IPS-NIHi7 (cell line): ENCODE measurements around the gene OR2AG1.

Experiments
- DNase-seq: peaks from one replicate; pipeline ENCODE4 v3.0.0; 2012; ENCODE audit warnings: mixed read lengths; ENCODE audit errors: extremely low spot score

The OR2AG1 gene, protein sequence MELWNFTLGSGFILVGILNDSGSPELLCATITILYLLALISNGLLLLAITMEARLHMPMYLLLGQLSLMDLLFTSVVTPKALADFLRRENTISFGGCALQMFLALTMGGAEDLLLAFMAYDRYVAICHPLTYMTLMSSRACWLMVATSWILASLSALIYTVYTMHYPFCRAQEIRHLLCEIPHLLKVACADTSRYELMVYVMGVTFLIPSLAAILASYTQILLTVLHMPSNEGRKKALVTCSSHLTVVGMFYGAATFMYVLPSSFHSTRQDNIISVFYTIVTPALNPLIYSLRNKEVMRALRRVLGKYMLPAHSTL

DNA sequence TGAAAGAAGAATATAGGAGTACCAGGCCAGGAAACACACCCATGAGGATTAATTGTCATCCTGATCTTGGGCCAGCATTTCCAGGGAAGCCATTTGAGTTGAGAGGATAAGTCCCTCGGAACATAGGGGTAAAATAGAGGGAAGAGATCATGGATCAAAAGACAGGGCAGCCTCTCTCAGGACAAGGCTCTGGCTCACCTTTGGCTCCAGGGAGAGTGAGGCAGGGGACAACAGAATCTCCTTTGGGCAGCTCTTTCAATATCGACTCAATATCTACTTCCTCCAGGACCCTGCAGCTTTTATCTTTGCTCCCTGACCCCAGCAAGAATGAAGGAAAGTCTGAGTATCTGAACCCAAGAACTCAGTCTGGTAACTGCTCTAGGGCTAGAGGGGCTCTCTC lies at the start of gene OR2AG1:
TSS of gene OR2AG1 (plus strand) at position 301 of the 400 bp plus-strand sequence. CDS start 2,018 bp downstream, outside the sequence.
- no peak for DNase-seq

DNA sequence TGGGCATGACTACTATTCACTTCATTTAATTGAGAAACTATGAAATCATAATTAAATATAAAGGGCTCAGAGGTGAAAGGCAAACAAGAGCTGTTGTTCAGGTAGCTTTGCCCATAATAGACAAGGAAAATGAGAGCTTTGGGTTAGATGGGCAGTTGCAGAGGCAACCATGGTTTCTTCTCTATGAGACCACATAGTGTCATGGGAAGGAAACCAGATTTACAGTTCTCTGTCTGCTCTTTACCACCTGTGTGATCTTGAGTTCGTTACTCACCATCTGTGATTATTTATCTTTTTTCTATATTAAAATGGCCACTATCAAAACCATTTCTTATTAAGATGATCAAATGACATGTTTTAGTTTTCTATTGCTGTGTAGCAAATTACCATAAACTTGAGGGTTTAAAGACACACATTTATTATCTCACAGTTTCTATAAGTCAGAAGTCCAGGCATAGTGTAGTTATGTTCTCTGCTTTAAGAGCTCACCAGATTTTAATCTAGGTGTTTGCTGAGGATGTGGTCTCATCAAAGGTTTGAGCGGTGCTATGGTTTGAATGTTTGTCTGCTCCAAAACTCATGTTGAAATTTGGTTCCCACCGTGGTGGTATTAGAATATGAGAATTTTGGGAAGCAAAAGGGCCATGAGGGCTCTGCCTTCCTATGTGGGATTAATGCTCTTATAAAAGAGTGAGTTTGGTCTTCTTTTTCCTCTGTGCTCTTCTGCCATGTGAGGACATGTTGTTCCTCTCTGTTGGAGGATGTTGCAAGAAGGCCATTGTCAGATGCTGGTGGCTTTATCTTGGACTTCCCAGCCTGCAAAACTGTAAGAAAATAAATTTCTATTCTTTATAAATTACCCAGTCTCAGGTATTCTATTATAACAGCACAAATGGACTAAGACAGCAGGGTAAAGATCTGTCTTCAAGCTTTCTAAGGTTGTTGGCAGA lies 49.2 kb upstream of the OR2AG1 start:
- no peak for DNase-seq

DNA sequence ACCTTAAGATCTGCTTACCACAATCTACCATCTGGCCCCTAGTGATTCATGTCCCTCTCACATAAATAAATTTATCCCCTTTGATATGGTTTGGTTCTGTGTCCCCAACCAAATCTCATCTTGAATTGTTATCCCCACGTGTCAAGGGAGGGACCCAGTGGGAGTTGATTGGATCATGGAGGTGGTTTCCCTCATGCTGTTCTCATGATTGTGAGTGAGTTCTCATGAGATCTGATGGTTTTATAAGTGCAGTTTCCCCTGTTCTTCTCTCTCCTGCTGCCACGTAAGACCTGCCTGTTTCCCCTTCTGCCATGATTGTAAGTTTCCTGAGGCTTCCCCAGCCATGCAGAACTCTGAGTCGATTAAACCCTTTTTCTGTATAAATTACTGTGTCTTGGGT lies 48.2 kb upstream of the OR2AG1 start:
- DNase-seq, result no peak

DNA sequence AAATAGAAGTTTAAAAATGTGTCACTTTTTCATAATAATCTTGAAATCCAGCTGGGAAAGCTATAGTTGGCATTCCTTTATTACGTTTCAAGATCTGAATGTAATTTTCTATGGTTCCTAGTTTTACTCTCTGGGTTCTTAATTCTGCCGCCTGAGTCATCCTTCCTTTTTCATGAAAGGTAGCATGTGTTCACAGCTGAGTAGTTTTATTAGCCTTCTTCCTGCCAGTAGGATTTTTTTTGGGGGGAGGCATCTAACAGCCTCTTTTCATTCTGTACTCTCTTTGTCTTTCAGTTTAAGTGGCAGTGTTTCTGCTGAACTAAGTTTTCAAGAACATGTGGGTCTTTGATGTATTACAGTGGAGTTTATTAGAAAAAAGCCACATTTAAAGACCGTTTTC lies 47.5 kb upstream of the OR2AG1 start:
- no peak for DNase-seq

DNA sequence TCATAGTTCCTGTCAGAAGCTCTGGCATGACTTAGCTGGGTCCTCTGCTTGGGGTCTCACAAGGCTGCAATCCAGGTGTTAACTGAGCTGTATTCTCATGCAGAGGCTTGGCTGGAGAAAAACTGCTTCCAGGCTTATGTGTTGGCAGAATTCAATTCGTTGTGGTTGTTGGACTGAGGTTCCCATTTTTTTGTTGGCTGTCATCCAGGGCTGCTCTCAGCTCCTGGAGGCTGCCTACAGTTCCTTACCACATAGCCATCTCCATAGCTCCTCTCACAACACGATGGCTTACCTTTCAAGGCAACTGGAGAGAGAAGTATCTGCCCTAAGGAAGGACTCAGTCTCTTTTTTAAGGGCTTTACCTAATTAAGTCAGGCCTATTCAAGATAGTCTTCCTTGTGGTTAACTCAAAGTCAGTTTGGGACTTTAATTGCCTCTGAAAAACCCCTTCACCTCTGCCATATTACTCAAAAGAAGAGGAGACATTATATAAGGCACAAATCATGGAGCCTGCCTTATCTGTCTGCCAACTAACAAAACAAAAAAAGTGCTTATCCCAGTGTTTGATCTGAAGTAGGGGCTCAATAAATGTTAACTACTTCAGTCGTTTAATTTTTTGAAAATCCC lies 46.2 kb upstream of the OR2AG1 start:
- DNase-seq, result no peak

DNA sequence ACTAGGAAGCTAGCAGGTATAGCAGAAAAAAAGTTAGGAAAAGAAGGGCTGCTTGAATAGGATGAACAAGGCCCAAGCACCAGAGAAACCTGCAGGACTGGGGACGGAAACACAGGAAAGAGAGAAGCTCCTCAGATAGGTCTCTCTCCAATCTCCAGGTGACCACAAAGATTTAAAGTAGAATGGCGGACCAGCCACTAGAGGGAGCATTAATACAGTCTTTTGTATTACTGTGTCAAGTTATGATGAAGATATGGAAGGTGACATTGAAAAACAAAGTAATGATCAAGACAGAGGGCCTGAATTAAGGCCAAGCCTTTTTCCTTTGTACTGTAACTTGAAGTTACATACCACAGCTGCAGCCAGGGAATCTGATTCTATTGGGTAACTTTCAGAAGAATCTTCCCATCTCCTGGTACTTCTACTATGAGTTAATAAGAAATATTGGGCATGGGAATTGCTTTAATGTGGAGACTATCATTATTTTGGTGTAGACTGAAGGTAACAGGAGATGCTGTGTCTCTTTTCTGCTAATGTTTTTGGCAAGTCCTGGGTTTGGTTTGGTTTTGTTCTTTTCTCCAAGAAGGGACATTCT lies 44.9 kb upstream of the OR2AG1 start:
- DNase-seq, result peak; percentile 61

DNA sequence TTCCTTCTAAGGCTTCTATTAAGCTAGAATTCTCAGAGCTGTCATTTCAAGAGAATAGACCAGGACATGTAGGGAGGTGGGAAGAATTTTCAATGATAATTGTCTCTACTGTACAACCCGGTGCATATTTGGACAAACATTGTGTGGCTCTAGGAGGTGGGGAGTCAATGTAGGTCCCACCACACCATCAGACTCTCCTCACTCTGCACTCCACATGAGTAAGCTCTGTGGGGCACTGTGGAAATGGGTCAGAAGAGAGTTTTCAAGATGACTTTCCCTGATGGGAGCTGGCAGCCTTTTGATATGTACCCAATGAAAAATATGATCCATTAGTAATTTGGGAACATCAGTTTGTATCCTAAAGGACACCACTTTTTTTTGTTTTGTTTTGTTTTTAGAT lies 44.2 kb upstream of the OR2AG1 start:
- DNase-seq, result no peak

DNA sequence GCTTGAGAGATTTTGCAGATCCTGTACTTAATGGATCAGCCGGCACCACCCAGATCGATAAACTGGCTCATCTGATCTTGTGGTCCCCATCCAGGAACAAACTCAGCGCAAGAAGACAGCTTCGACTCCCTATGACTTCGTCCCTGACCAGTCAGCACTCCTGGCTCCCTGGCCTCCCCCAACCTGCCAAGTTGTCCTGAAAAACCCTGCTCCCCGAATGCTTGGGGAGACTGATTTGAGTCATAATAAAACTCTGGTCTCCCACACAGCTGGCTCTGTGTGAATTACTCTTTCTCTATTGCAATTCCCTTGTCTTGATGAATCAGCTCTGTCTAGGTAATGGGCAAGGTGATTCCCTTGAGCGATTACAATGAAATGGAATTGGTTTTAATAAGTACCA lies 40.6 kb upstream of the OR2AG1 start:
- no peak for DNase-seq

DNA sequence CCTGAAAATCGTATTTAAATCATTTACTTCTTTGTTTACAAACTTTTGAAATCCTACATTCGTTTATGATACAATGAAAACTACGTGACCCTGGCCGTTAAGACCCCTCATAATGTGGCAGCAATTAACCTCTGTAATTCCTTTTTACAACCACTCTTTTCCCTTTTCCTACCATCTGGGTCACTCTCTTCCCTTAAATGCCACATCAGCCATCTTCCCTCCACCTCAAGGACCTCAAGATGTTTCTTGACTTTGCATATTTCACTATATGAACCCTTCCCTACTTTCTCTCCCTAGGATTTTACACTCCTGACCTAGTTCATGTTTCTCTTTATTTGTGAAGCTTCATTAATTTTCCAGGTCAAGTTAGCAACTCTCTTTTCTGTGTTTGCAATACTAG lies 37.8 kb upstream of the OR2AG1 start:
- no peak for DNase-seq

DNA sequence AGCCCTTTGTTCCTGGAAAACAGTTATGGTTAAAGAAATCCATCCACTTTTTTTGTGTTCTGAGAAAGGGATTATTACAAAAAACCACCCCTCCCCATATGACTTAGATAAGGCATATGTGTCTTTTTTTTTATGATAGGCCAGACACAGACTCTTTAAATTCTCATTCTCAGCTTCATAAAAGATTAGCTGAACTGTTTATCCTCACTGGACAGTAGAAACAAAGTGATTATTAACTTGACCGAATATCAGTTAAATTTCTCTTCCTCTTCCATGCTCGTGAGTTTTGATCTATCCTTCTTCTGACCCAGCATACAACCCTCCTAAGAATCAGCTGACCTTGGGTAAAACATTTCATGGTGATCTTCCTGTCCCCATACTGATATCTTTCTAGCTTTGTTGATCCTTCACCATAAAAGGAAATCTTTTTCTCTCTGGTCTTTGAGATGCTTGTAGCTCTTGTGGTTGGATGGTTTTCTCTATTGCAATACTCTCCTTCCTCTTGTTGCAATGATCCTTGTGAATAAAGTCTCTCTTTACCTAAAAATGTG lies 37.3 kb upstream of the OR2AG1 start:
- no peak for DNase-seq

DNA sequence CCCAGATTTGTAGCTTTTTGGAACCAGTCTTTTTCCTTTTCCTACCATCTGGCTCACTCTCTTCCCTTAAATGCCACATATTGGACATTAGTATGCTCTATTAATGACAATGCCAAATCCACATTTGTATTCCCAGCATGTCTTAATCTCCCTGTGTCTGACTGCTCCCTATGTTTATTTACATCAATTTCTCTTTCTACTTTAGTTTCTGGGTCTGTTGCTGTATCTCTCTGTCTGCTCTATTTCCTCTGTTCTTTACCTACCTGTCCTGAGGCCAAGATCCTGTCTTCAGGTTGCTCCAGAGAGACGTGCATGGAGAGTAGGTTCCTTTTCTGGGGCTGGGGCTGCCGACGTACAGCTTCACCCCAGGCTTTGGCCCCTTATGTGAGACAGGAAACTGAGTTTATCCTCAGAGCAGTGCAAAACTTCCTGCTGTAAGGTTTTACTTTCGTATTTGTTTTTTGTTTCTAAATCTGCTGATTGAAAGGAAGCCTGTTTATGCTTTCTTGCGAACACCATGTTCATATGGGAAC lies 36.7 kb upstream of the OR2AG1 start:
- no peak for DNase-seq

DNA sequence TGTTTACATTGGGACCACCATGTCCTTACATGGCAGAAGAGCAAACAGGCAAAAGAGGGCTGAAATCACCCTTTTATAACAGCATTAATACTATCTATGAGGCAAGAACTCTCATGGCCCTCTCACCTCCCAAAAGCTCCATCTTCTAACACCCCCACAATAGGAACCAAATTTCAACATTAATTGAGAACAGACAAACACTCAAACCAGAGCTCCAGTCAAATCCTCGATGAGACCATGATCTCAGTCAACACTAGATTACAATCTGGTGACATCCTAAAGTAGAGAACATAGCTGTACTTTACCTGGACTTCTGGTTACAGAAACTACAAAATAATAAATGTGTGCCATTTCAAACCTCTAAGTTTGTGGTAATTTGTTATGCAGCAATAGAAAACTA lies 36.2 kb upstream of the OR2AG1 start:
- no peak for DNase-seq

DNA sequence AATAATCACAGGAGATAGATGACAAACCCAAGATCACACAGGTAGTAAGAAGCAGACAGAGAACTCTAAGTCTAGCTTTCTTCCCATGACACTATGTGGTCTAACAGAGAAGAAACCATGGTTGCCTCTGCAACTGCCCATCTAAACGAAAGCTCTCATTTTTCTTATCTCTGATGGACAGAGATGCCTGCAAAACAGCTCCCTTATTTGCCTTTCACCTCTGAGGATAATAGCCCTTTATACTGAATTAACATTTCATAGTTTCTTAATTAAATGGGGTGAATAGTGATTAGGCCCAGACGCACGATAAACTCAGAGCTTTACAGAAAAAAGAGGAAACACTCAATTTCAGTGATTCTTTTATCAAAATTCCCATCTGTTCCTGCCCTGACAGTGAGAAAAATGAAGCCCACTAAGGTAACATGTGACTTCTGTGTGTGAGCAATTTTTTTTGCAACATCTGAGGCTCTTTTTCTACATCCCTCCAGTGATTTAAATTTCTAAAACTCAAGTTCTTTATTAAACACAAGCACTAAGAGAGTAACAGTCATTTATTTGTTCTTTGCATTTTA lies 35.6 kb upstream of the OR2AG1 start:
- no peak for DNase-seq

DNA sequence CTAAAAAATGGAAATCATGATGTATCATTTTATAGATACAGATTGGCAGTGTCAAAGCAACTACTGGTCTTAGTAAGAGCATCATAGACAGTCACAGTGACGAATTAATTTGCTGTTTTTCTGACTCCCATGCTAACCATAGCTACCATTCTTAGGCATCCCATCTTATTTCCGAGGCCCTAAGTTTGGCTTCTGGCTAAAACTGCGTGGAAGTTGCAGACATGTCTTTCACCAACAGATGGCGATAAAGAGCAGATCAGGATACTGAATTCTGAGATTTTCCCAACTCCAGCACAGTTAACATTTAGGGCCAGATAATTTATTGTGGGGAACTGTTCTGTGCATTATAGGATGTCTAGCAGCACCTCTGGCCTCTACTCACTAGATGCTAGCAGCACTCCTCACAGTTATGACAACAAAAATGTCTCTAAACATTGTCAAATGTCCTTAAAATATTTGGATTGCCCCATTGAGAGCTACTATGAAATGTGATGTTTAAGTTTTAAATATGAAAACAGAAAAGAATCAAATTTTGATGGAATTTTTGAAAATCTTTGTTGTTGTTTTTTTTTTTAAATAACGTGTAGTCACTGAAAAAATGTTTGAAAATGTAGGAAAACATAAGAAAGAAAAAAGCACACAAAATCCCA lies 27.4 kb upstream of the OR2AG1 start:
- peak; percentile 80 for DNase-seq

DNA sequence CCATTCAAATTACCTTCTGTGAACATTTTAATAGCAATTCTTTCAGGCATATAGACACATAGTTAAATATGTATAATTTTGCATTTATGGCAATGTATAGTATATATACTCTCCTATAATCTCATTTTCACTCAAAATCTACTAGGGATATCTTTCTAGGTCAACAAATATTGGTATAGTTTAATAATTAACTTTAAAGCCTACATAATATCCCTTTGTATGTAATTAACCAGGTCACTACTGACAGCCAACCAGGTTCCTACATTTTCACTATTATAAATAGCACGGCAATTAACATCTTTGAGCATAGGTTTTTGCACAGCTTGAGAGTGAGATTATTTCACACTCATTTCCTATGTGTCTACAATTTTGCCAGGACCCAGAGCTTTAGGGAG lies 26.9 kb upstream of the OR2AG1 start:
- DNase-seq, result no peak

DNA sequence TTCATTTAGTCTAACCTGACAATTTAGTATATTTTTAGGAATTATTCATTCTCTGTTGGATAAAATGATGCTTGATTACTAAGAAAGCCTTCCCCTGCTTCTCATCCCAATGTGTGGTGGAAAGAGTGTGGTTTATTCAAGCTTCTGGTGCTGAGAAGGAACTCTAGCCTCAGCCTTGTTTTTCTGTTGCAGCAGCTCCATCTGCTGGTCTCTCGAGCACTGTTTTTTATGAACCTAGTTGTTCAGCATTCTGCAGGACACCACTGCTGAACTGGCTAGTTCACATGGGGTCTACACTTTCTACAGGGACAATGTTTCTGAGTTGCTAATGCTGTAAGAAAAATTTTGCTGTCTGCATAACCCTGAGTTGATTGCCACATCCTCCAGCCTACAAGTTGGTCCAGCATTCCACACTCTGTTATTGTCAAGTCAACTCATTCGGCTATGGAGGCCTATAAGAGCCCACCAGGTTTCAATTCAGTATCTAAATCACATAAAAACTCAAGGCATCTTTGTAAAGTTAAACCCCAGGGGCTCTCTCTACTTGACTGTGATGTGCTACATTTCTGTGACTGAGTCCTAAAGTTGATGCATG lies 25.4 kb upstream of the OR2AG1 start:
- DNase-seq, result peak; percentile 80

DNA sequence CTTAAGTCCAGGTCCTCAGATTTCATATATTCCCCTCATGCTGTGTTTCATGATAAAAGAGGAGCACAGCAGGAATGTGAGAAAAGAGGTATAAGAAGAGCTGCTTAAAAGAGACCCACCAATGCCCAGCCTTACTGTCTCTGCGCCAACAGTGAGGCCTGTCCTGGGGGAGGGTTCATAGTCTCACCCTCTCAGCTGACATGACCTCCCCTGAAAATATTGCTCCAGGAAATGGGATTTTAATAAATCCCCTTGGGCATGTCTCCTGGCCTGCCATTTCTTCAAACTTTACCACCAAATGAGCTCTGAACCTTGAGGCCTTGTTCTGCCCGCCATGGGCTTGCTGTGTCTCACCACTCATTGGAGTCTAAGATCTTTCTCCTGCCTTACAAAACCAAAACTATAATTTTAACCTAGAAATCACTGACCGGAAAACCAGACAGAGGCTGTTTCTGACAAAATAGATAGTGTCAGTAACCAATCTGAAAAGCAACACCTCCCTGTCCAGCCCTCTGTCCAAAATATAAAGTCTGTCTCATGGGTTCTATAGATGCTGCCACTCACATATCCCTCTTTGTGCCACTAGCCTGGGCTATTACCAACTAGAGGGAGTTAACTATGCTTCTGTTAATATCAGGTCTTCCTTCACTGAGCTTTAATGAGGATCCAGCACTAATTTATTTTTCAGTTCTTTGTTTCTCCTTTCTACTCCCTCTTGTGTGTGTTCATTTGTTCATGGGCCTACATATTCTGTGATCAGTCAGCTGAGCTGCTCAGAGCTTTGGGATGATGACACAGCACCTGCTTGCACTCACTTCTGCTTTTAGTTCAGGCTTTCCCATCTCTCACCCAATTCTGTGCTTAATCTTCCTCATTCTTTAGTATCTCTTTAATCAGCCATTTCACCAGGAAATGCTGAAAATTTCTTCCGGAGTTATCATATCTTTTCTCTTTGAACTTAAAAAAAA lies 10.6 kb upstream of the OR2AG1 start, which contains the start of gene OR2AG2:
TSS of gene OR2AG2 (minus strand) at position 51 of the 968 bp plus-strand sequence. CDS start 3,019 bp downstream, outside the sequence.
- no peak for DNase-seq

DNA sequence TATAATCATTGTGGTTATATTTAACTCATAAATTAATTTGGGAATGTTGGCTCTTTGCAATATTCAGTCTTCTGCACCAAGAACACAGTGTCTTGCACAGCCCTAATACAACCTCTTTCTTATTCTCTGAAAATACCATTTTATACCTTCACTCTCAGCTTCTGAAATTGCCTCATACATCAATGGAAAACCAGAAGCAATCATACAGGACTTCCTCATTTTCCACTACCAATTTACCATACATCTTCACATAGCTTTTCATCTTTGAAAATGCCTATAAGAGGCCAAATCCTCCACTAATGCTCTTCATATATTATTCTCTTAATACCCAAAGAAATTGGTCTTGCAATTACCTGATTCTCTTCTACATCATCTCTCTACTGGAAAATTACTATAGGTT lies 4.3 kb upstream of the OR2AG1 start:
- DNase-seq, result no peak

DNA sequence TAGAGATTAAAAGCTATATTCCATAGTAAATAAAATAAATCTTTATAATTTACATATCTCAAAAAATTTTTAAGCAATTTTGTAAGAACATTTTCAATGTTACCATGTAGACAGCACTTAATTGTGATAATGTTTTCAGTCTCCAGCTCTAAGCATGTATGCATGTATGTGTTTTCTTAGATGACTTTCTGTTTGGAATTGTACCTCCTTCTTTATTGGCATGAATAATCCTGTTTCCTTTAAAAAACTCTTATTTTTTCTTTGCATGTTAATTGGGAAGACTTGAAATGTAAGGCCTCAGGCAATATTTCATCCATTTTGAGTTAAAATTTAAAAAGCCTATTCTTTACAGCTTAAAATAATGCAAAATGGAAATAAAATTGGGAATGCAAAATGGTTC lies 2.0 kb upstream of the OR2AG1 start:
- DNase-seq, result no peak
